ENCODE measurements around the gene FSTL3. TPM values are rescaled to one million over a fixed set of nuclear protein-coding genes. Genes with fewer than 3 reads are reported as not detected.

The FSTL3 gene
- total RNA-seq, 4 donors from 2014 or later, result 7.5 to 20.1 (median 15.9) TPM

- intact Hi-C loops (cut with DNase I; ENCODE audit: low total_unique reads), result loop anchor here (1.0 to 2.0 kb wide), 4 partner anchors 16 to 173 kb away; partner anchors contain the start of genes BSG, PTBP1 and RNF126
- in situ Hi-C loops (cut with MboI; ENCODE audit: low sequenced_read_pairs in 4 of 4), result no loop called here
- H3K4me1 ChIP-seq, result peaks cover 0 to 29% of the 10 kb centered on the region in 2 donors
- H3K27me3 ChIP-seq, result peaks cover 10 to 13% (median 12%) of the 10 kb centered on the region in 3 donors
- H3K36me3 ChIP-seq, result no peaks in the 10 kb centered on the region
- TF ChIP-seq POLR2A (IDR thresholded peaks at IDR 0.05) (no peak), CTCF (IDR thresholded peaks at IDR 0.05 in 4 of 5, conservative IDR thresholded peaks at IDR 0.05 in 1 of 5) (no peak)
- H3K9me3 ChIP-seq, result no peaks in the 10 kb centered on the region
- no peak for ATAC-seq
- H3K27ac ChIP-seq, result peak overlapping the region; percentile 77 to 89 (median 86)
- peak overlapping the region; percentile 56 to 89 (median 66) for H3K4me3 ChIP-seq
- no peak for DNase-seq
Observed at GRCh38 chr19:679418-680286, 3.5 kb downstream of the FSTL3 start.

- intact Hi-C loops (cut with DNase I; ENCODE audit: low total_unique reads), result loop anchor here (1.0 to 2.0 kb wide), 4 partner anchors 17 to 174 kb away; partner anchors contain the start of genes BSG, PTBP1 and RNF126
Observed at GRCh38 chr19:680287-681028, 4.3 kb downstream of the FSTL3 start.

GRCh38 chr19:681029-682019 lies 5.1 kb downstream of the FSTL3 start:
- no peak for TF ChIP-seq POLR2A (IDR thresholded peaks at IDR 0.05)
- no peak for TF ChIP-seq CTCF (IDR thresholded peaks at IDR 0.05 in 4 of 5, conservative IDR thresholded peaks at IDR 0.05 in 1 of 5)
- intact Hi-C loops (cut with DNase I; ENCODE audit: low total_unique reads), result loop anchor here (2.0 kb wide), 1 partner anchor 109 kb away; the partner anchor contains the start of gene BSG

More at GRCh38 chr19:680287-681028, 4.3 kb downstream of the FSTL3 start:
- TF ChIP-seq CTCF (IDR thresholded peaks at IDR 0.05 in 4 of 5, conservative IDR thresholded peaks at IDR 0.05 in 1 of 5) (peak in 3 of 5 experiments; percentile 61 to 66 (median 65)), POLR2A (IDR thresholded peaks at IDR 0.05) (peak; percentile 55 to 78)
- Histone ChIP-seq H3K4me3 (peak overlapping the region; percentile 56 to 89 (median 66)), H3K9me3 (no peaks in the 10 kb centered on the region), H3K27ac (peak overlapping the region; percentile 77 to 89 (median 86)), H3K36me3 (no peaks in the 10 kb centered on the region), H3K4me1 (peaks cover 0 to 28% of the 10 kb centered on the region in 2 donors), H3K27me3 (peaks cover 7 to 12% (median 9%) of the 10 kb centered on the region in 3 donors)
- DNase-seq (peak; percentile 99 to 100), ATAC-seq (peak; percentile 84 to 87)
- in situ Hi-C loops (cut with MboI; ENCODE audit: low sequenced_read_pairs in 4 of 4), result no loop called here

More at GRCh38 chr19:681029-682019, 5.1 kb downstream of the FSTL3 start:
- ATAC-seq (no peak), DNase-seq (peak in 1 of 2 donors; percentile 84)
- Histone ChIP-seq H3K27me3 (peaks cover 4 to 9% (median 9%) of the 10 kb centered on the region in 3 donors), H3K27ac (peak overlapping the region; percentile 77 to 89 (median 86)), H3K36me3 (no peaks in the 10 kb centered on the region), H3K4me1 (peaks cover 0 to 23% of the 10 kb centered on the region in 2 donors), H3K9me3 (no peaks in the 10 kb centered on the region), H3K4me3 (peak overlapping the region; percentile 38 to 89 (median 60))
- in situ Hi-C loops (cut with MboI; ENCODE audit: low sequenced_read_pairs in 4 of 4), result no loop called here
